Measurements from ENCODE around the gene CCDC54. TPM values are rescaled to one million over a fixed set of nuclear protein-coding genes. Genes with fewer than 3 reads are reported as not detected.

The CCDC54 gene
- total and polyA plus RNA-seq, 2 donors from 2014 or later = not detected

GRCh38 chr3:107367353-107367752 lies 9.9 kb upstream of the CCDC54 start:
- Histone ChIP-seq H3K4me3 (ENCODE audit: low read length in 3 of 3) (no peak overlapping the region), H3K9ac (ENCODE audit: low read length in 3 of 3) (no peak overlapping the region), H3K27me3 (ENCODE audit: control insufficient read depth, insufficient read depth, low read length) (no peaks in the 10 kb centered on the region), H3K4me1 (ENCODE audit: control insufficient read depth in 2 of 3, insufficient read depth in 2 of 3, low read depth in 1 of 3, low read length in 3 of 3) (peaks cover 0 to 2% (median 0%) of the 10 kb centered on the region in 3 donors), H3K9me3 (ENCODE audit: control insufficient read depth in 2 of 3, insufficient read depth in 1 of 3, low read length in 3 of 3) (no peaks in the 10 kb centered on the region), H3K36me3 (ENCODE audit: control insufficient read depth in 2 of 3, insufficient read depth in 3 of 3, low read length in 3 of 3) (no peaks in the 10 kb centered on the region), H3K27ac (ENCODE audit: low read depth in 2 of 2, low read length in 2 of 2) (no peak overlapping the region)
- TF ChIP-seq CTCF (IDR thresholded peaks at IDR 0.05; ENCODE audit: borderline replicate concordance, extremely low read depth, insufficient read depth) = no peak
- intact Hi-C loops (cut with DNase I) = no loop called here
- DNase-seq = no peak
- no peak for FAIRE-seq

DNA sequence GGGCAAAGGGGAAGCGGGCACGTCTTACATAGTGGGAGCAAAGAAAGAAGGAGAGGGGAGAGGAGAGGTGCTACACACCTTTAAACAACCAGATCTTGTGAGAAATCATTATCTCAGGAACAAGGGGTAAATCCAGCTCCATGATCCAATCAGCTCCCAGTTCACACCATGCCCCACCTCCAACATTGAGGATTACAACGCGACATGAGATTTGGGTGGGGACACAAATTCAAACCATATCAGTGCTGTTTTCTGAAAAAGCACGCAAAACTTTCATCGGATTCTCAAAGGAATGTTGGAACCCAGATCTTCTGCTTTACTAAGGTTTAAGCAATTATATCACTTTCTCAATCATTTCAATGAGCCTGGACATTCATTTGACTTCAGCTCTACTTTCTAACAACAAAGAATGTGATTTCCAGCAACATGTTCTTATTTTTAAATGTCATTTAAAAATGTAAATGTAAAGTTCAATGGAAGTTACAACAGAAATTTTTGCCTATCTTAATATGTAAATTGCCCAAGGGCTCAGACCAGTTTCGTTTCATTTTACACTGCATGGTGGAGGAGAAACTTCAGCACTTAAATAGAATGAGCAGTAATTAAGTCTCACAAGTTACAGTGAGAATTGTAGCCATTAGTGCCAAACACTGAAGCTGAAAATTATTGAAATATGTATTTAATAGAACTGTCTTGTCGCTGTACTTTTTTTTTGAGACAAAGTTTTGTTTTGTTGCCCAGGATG lies 8.4 kb upstream of the CCDC54 start:
- no peak overlapping the region for H3K27ac ChIP-seq (ENCODE audit: low read depth in 2 of 2, low read length in 2 of 2)
- intact Hi-C loops (cut with DNase I) = no loop called here
- no peak overlapping the region for H3K4me3 ChIP-seq (ENCODE audit: low read length in 3 of 3)
- H3K27me3 ChIP-seq (ENCODE audit: control insufficient read depth, insufficient read depth, low read length) = no peaks in the 10 kb centered on the region
- H3K9me3 ChIP-seq (ENCODE audit: control insufficient read depth in 2 of 3, insufficient read depth in 1 of 3, low read length in 3 of 3) = no peaks in the 10 kb centered on the region
- TF ChIP-seq CTCF (IDR thresholded peaks at IDR 0.05; ENCODE audit: borderline replicate concordance, extremely low read depth, insufficient read depth) = no peak
- H3K9ac ChIP-seq (ENCODE audit: low read length in 3 of 3) = no peak overlapping the region
- no peaks in the 10 kb centered on the region for H3K36me3 ChIP-seq (ENCODE audit: control insufficient read depth in 2 of 3, insufficient read depth in 3 of 3, low read length in 3 of 3)
- H3K4me1 ChIP-seq (ENCODE audit: control insufficient read depth in 2 of 3, insufficient read depth in 2 of 3, low read depth in 1 of 3, low read length in 3 of 3) = peaks cover 0 to 2% (median 0%) of the 10 kb centered on the region in 3 donors
- no peak for FAIRE-seq
- no peak for DNase-seq

- Histone ChIP-seq H3K4me1 (ENCODE audit: control insufficient read depth in 2 of 3, insufficient read depth in 2 of 3, low read depth in 1 of 3, low read length in 3 of 3) (peaks cover 0 to 2% (median 0%) of the 10 kb centered on the region in 3 donors), H3K9me3 (ENCODE audit: control insufficient read depth in 2 of 3, insufficient read depth in 1 of 3, low read length in 3 of 3) (no peaks in the 10 kb centered on the region), H3K27me3 (ENCODE audit: control insufficient read depth, insufficient read depth, low read length) (no peaks in the 10 kb centered on the region), H3K9ac (ENCODE audit: low read length in 3 of 3) (no peak overlapping the region), H3K36me3 (ENCODE audit: control insufficient read depth in 2 of 3, insufficient read depth in 3 of 3, low read length in 3 of 3) (no peaks in the 10 kb centered on the region), H3K27ac (ENCODE audit: low read depth in 2 of 2, low read length in 2 of 2) (no peak overlapping the region), H3K4me3 (ENCODE audit: low read length in 3 of 3) (no peak overlapping the region)
- no peak for DNase-seq
- intact Hi-C loops (cut with DNase I) = no loop called here
- no peak for TF ChIP-seq CTCF (IDR thresholded peaks at IDR 0.05; ENCODE audit: borderline replicate concordance, extremely low read depth, insufficient read depth)
- FAIRE-seq = no peak
Observed at GRCh38 chr3:107369791-107370190, 7.4 kb upstream of the CCDC54 start.

Data from kidney (tissue), 14 donors.